Neural cell (in vitro differentiated cells): Measurements from ENCODE around the gene PLET1. TPM values are rescaled to one million over a fixed set of nuclear protein-coding genes. Genes with fewer than 3 reads are reported as not detected.

Source experiments
- H2AFZ ChIP-seq: fragments of 200-600, 300-800 bp; sonication (generic), shearing (Covaris generic); 2 replicates; pipeline ENCODE4 v1.6.0; 2014; ENCODE audit warnings: low read depth, mild to moderate bottlenecking, antibody characterized with exemption, low read length, moderate library complexity
- H3F3A ChIP-seq: fragments of 200-600 bp; shearing (Covaris generic); 2 replicates; pipeline ENCODE4 v1.6.1; 2016; ENCODE audit warnings: mild to moderate bottlenecking, moderate library complexity, mixed read lengths, antibody characterized with exemption, low read length; ENCODE audit not compliant: insufficient read depth, poor library complexity, severe bottlenecking
- H3K27ac ChIP-seq: fragments of 200-600, 300-800 bp; sonication (generic), shearing (Covaris generic); 2 replicates; pipeline ENCODE4 v1.5.1; 2014; ENCODE audit warnings: mild to moderate bottlenecking, low read length, moderate library complexity
- H3K27me3 ChIP-seq: fragments of 300-800, 200-600 bp; sonication (generic), shearing (Covaris generic); 2 replicates; pipeline ENCODE4 v1.6.0; 2014; ENCODE audit warnings: mild to moderate bottlenecking, low read depth, low read length, moderate library complexity; ENCODE audit not compliant: insufficient read depth
- H3K36me3 ChIP-seq: fragments of 300-800, 200-600 bp; sonication (generic), shearing (Covaris generic); 2 replicates; pipeline ENCODE4 v1.5.1; 2014; ENCODE audit warnings: mild to moderate bottlenecking, antibody characterized with exemption, low read length, moderate library complexity; ENCODE audit not compliant: insufficient read depth
- H3K4me2 ChIP-seq: fragments of 300-800, 200-600 bp; sonication (generic), shearing (Covaris generic); 2 replicates; pipeline ENCODE4 v1.6.0; 2014; ENCODE audit warnings: mild to moderate bottlenecking, low read length
- H3K4me3 ChIP-seq: fragments of 300-800, 200-600 bp; sonication (generic), shearing (Covaris generic); 2 replicates; pipeline ENCODE4 v1.5.1; 2014; ENCODE audit warnings: mild to moderate bottlenecking, low read length, moderate library complexity
- H3K79me2 ChIP-seq: fragments of 200-600 bp; shearing (Covaris generic); replicated peaks from 2 replicates; pipeline ENCODE4 v1.6.0; 2014; ENCODE audit warnings: mild to moderate bottlenecking, low read length, moderate library complexity; ENCODE audit not compliant: insufficient read depth
- H3K9ac ChIP-seq: fragments of 300-800, 200-600 bp; sonication (generic), shearing (Covaris generic); 2 replicates; pipeline ENCODE4 v1.6.1; 2016; ENCODE audit warnings: mild to moderate bottlenecking, low read length, mixed read lengths
- H3K9me2 ChIP-seq: fragments of 200-600 bp; shearing (Covaris generic); 2 replicates; pipeline ENCODE4 v1.6.1; 2016; ENCODE audit warnings: mild to moderate bottlenecking, low read length, mixed read lengths; ENCODE audit not compliant: insufficient read depth
- H3K9me3 ChIP-seq: fragments of 200-600, 300-800 bp; sonication (generic), shearing (Covaris generic); 2 replicates; pipeline ENCODE4 v1.6.1; 2016; ENCODE audit warnings: mild to moderate bottlenecking, mixed run types, low read length, moderate library complexity, mixed read lengths
- H4K20me1 ChIP-seq: fragments of 200-600 bp; shearing (Covaris generic); 2 replicates; pipeline ENCODE4 v1.6.1; 2016; ENCODE audit warnings: mild to moderate bottlenecking, mixed run types; ENCODE audit not compliant: insufficient read depth
- EP300 ChIP-seq: fragments of 450-650 bp; conservative IDR thresholded peaks from 2 replicates; pipeline ENCODE4 v1.6.1; 2014; ENCODE audit warnings: antibody characterized with exemption, mild to moderate bottlenecking, moderate library complexity; ENCODE audit not compliant: poor library complexity, severe bottlenecking
- EZH2 ChIP-seq: fragments of 200-600, 300-800 bp; shearing (Covaris generic), sonication (generic); IDR thresholded peaks from 2 replicates; pipeline ENCODE4 v1.6.1; 2014; ENCODE audit warnings: antibody characterized with exemption, low read length, borderline replicate concordance, mild to moderate bottlenecking; ENCODE audit not compliant: insufficient read depth, poor library complexity, severe bottlenecking
- MXI1 ChIP-seq: fragments of 450-650 bp; conservative IDR thresholded peaks from 2 replicates; pipeline ENCODE4 v1.6.1; 2014; ENCODE audit warnings: antibody characterized with exemption, mild to moderate bottlenecking; ENCODE audit not compliant: poor library complexity, severe bottlenecking
- POLR2AphosphoS5 ChIP-seq: IDR thresholded peaks from 2 replicates; pipeline ENCODE4 v1.6.1; 2012
- RAD21 ChIP-seq: fragments of 450-650 bp; conservative IDR thresholded peaks from 2 replicates; pipeline ENCODE4 v1.6.1; 2014; ENCODE audit warnings: antibody characterized with exemption, mild to moderate bottlenecking, moderate library complexity
- SMC3 ChIP-seq: fragments of 450-650 bp; conservative IDR thresholded peaks from 2 replicates; pipeline ENCODE4 v1.6.1; 2014; ENCODE audit warnings: antibody characterized with exemption, mild to moderate bottlenecking, moderate library complexity; ENCODE audit not compliant: poor library complexity
- TAF1 ChIP-seq: IDR thresholded peaks from 2 replicates; pipeline ENCODE4 v1.6.1; 2012; ENCODE audit warnings: low read depth
- polyA plus RNA-seq: library from polyadenylated mRNA; depleted of rRNA; stranded (reverse); fragments of >200 nt; gene quantifications from 2 replicates; pipeline ENCODE4 v1.2.3, GENCODE V29; 2014
- TF ChIP-seq, protein P1 (sequence below): IDR thresholded peaks from 2 replicates; pipeline ENCODE4 v1.6.1; 2012; ENCODE audit warnings: borderline replicate concordance
- TF ChIP-seq, protein P2 (sequence below): fragments of 450-650 bp; IDR thresholded peaks from 2 replicates; pipeline ENCODE4 v1.5.1; 2014; ENCODE audit warnings: antibody characterized with exemption, mild to moderate bottlenecking, moderate library complexity; ENCODE audit not compliant: poor library complexity, severe bottlenecking

The PLET1 gene
- polyA plus RNA-seq, 1 donor from 2014 or later = not detected

GRCh38 chr11:112291191-112291590 lies 30.5 kb upstream of the PLET1 start:
- Histone ChIP-seq H3K9me2 (no peaks in the 10 kb centered on the region), H3K9me3 (no peaks in the 10 kb centered on the region), H3K4me2 (no peak overlapping the region), H3F3A (no peaks in the 10 kb centered on the region), H3K27me3 (no peaks in the 10 kb centered on the region), H3K4me3 (no peak overlapping the region), H3K27ac (no peak overlapping the region), H3K9ac (no peak overlapping the region), H4K20me1 (no peaks in the 10 kb centered on the region), H3K79me2 (no peaks in the 10 kb centered on the region), H3K36me3 (no peaks in the 10 kb centered on the region), H2AFZ (no peak overlapping the region)
- TF ChIP-seq, protein P1, sequence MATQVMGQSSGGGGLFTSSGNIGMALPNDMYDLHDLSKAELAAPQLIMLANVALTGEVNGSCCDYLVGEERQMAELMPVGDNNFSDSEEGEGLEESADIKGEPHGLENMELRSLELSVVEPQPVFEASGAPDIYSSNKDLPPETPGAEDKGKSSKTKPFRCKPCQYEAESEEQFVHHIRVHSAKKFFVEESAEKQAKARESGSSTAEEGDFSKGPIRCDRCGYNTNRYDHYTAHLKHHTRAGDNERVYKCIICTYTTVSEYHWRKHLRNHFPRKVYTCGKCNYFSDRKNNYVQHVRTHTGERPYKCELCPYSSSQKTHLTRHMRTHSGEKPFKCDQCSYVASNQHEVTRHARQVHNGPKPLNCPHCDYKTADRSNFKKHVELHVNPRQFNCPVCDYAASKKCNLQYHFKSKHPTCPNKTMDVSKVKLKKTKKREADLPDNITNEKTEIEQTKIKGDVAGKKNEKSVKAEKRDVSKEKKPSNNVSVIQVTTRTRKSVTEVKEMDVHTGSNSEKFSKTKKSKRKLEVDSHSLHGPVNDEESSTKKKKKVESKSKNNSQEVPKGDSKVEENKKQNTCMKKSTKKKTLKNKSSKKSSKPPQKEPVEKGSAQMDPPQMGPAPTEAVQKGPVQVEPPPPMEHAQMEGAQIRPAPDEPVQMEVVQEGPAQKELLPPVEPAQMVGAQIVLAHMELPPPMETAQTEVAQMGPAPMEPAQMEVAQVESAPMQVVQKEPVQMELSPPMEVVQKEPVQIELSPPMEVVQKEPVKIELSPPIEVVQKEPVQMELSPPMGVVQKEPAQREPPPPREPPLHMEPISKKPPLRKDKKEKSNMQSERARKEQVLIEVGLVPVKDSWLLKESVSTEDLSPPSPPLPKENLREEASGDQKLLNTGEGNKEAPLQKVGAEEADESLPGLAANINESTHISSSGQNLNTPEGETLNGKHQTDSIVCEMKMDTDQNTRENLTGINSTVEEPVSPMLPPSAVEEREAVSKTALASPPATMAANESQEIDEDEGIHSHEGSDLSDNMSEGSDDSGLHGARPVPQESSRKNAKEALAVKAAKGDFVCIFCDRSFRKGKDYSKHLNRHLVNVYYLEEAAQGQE = no peak
- TF ChIP-seq EZH2 (no peak), SMC3 (no peak), TAF1 (no peak), EP300 (no peak), POLR2AphosphoS5 (no peak)
- TF ChIP-seq, protein P2, sequence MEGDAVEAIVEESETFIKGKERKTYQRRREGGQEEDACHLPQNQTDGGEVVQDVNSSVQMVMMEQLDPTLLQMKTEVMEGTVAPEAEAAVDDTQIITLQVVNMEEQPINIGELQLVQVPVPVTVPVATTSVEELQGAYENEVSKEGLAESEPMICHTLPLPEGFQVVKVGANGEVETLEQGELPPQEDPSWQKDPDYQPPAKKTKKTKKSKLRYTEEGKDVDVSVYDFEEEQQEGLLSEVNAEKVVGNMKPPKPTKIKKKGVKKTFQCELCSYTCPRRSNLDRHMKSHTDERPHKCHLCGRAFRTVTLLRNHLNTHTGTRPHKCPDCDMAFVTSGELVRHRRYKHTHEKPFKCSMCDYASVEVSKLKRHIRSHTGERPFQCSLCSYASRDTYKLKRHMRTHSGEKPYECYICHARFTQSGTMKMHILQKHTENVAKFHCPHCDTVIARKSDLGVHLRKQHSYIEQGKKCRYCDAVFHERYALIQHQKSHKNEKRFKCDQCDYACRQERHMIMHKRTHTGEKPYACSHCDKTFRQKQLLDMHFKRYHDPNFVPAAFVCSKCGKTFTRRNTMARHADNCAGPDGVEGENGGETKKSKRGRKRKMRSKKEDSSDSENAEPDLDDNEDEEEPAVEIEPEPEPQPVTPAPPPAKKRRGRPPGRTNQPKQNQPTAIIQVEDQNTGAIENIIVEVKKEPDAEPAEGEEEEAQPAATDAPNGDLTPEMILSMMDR = no peak

- Histone ChIP-seq H2AFZ (peak overlapping the region; percentile 48), H4K20me1 (no peaks in the 10 kb centered on the region), H3K79me2 (no peaks in the 10 kb centered on the region), H3F3A (no peaks in the 10 kb centered on the region), H3K9me3 (no peaks in the 10 kb centered on the region), H3K9ac (peak overlapping the region; percentile 60), H3K4me2 (peak overlapping the region; percentile 60), H3K9me2 (no peaks in the 10 kb centered on the region), H3K27me3 (no peaks in the 10 kb centered on the region), H3K36me3 (no peaks in the 10 kb centered on the region), H3K4me3 (peak overlapping the region; percentile 73), H3K27ac (no peak overlapping the region)
- TF ChIP-seq TAF1 = no peak
- no peak for TF ChIP-seq EZH2
- TF ChIP-seq EP300 = peak; percentile 7
Measured at GRCh38 chr11:112290493-112290850, 29.8 kb upstream of the PLET1 start.

- H3K27me3 ChIP-seq = no peaks in the 10 kb centered on the region
- peak overlapping the region; percentile 61 for H2AFZ ChIP-seq
- H3K9ac ChIP-seq = peak overlapping the region; percentile 60
- TF ChIP-seq, protein P1 = peak; percentile 20
- TF ChIP-seq MXI1 (peak; percentile 80), POLR2AphosphoS5 (no peak), EP300 (peak; percentile 41), RAD21 (peak; percentile 97), EZH2 (no peak)
- TF ChIP-seq, protein P2 = peak; percentile 97
Measured at GRCh38 chr11:112289588-112290492, 29.2 kb upstream of the PLET1 start.

More at GRCh38 chr11:112289588-112290492, 29.2 kb upstream of the PLET1 start:
- peak overlapping the region; percentile 73 for H3K4me3 ChIP-seq
- H3K4me2 ChIP-seq = peak overlapping the region; percentile 60
- no peaks in the 10 kb centered on the region for H3K79me2 ChIP-seq
- H3K27ac ChIP-seq = no peak overlapping the region
- no peaks in the 10 kb centered on the region for H3K36me3 ChIP-seq
- H3K9me2 ChIP-seq = no peaks in the 10 kb centered on the region
- no peaks in the 10 kb centered on the region for H3K9me3 ChIP-seq
- H4K20me1 ChIP-seq = no peaks in the 10 kb centered on the region
- no peaks in the 10 kb centered on the region for H3F3A ChIP-seq
